Osteocyte (in vitro differentiated cells): Measurements from ENCODE around the gene KRTAP20-4. TPM values are rescaled to one million over a fixed set of nuclear protein-coding genes. Genes with fewer than 3 reads are reported as not detected.

Source experiments
- DNase-seq: peaks from one replicate; pipeline ENCODE4 v3.0.0; 2021; ENCODE audit warnings: mixed read lengths; ENCODE audit not compliant: unreplicated experiment; ENCODE audit errors: extremely low spot score
- H3K27ac Mint-ChIP-seq: one replicate; pipeline ENCODE4 v1.8.0; 2021; ENCODE audit warnings: mild to moderate bottlenecking, mixed read lengths; ENCODE audit not compliant: unreplicated experiment
- H3K27me3 Mint-ChIP-seq: one replicate; pipeline ENCODE4 v1.8.0; 2021; ENCODE audit warnings: mixed read lengths; ENCODE audit not compliant: unreplicated experiment
- H3K36me3 Mint-ChIP-seq: one replicate; pipeline ENCODE4 v1.8.0; 2021; ENCODE audit warnings: mixed read lengths; ENCODE audit not compliant: unreplicated experiment
- H3K4me1 Mint-ChIP-seq: one replicate; pipeline ENCODE4 v1.8.0; 2021; ENCODE audit warnings: mixed read lengths; ENCODE audit not compliant: unreplicated experiment
- H3K4me3 Mint-ChIP-seq: one replicate; pipeline ENCODE4 v1.8.0; 2021; ENCODE audit warnings: mild to moderate bottlenecking, moderate library complexity, mixed read lengths; ENCODE audit not compliant: unreplicated experiment
- H3K9me3 Mint-ChIP-seq: one replicate; pipeline ENCODE4 v1.8.0; 2021; ENCODE audit warnings: mixed read lengths; ENCODE audit not compliant: unreplicated experiment
- long read RNA-seq: library from polyadenylated mRNA; unstranded; transcript quantifications from one replicate; pipeline ENCODE4 v2.0.0, GENCODE V29; 2021
- total RNA-seq: library from RNA; stranded (reverse); gene quantifications from 2 replicates; pipeline ENCODE4 v1.2.1, GENCODE V29; 2021
- TF ChIP-seq, protein P1 (sequence below): fragments of 200-600 bp; sonication (generic); IDR thresholded peaks from 2 replicates; pipeline ENCODE4 v1.5.0; 2021; ENCODE audit warnings: antibody characterized with exemption, mild to moderate bottlenecking, moderate library complexity

Gene KRTAP20-4
- total RNA-seq, result not detected in 2 replicates
- long read RNA-seq, result 0 reads

DNA sequence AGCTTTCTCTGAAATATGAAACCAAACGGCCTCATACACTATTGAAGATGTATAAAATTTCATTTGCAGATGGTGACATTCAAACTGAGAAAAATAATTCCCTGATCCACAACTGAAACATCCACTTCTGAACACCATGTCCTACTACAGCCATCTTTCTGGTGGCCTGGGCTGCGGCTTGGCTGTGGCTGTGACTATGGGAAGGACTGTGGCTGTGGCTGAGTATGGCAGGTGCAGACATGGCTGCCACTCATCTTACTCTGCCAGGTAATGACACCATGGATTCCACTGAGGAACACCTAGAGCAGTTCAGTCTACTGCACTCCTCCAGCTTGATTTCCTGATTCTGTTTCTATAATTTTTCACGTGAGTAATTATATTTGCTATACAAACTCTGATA is at the start of gene KRTAP20-4:
Gene KRTAP20-4, plus strand, starts transcription at position 106 of the 400 bp plus-strand sequence.
- H3K9me3 Mint-ChIP-seq, result peaks cover 15% of the 10 kb centered on the region
- TF ChIP-seq, protein P1, sequence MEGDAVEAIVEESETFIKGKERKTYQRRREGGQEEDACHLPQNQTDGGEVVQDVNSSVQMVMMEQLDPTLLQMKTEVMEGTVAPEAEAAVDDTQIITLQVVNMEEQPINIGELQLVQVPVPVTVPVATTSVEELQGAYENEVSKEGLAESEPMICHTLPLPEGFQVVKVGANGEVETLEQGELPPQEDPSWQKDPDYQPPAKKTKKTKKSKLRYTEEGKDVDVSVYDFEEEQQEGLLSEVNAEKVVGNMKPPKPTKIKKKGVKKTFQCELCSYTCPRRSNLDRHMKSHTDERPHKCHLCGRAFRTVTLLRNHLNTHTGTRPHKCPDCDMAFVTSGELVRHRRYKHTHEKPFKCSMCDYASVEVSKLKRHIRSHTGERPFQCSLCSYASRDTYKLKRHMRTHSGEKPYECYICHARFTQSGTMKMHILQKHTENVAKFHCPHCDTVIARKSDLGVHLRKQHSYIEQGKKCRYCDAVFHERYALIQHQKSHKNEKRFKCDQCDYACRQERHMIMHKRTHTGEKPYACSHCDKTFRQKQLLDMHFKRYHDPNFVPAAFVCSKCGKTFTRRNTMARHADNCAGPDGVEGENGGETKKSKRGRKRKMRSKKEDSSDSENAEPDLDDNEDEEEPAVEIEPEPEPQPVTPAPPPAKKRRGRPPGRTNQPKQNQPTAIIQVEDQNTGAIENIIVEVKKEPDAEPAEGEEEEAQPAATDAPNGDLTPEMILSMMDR, result no peak
- no peaks in the 10 kb centered on the region for H3K27me3 Mint-ChIP-seq
- no peak for DNase-seq
- no peaks in the 10 kb centered on the region for H3K36me3 Mint-ChIP-seq
- H3K27ac Mint-ChIP-seq, result no peak within 1 kb of the TSS
- H3K4me3 Mint-ChIP-seq, result no peak within 1 kb of the TSS
- peaks cover 6% of the 10 kb centered on the region for H3K4me1 Mint-ChIP-seq

DNA sequence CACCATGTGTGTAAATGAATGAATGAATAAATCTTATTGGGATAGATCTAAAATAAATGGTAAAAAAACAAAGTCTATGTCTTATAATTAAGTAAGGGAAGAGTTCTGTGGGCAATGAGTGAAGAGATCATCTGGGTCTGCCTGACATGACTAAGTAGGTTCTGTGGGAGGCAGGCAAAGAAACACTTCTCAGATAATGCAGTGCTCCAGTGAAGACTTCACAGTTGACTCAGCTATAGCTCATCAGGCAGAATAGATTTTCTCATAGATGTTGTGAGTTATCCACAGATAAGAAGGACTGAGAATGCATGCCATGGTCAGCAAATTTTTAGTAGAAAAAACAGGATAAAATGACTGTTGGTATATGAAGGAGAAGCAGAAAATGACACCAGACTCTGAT is 42.7 kb upstream of the KRTAP20-4 start:
- H3K4me1 Mint-ChIP-seq, result no peaks in the 10 kb centered on the region

DNA sequence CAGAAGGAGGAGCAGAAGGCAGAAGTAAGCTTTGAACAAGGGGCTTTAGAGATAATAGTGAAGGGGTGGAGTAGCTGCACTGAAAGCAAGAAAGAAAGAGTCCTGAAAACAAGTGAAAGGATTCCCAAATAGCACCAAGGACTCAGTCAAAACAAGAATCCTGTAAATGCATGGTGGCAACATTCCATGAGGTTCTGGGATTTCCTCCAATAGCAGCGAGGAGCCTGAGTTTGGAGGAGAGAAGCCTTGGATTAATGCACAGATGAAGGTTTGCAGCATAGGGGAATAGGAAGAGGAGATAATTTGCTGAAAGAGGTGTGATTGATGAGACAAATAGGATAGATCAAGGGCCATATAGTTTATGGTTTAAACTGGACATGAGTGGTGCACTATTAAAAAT is 41.1 kb upstream of the KRTAP20-4 start:
- Mint-ChIP-seq H3K4me3 (no peak overlapping the region), H3K9me3 (no peaks in the 10 kb centered on the region), H3K36me3 (no peaks in the 10 kb centered on the region), H3K27ac (no peak overlapping the region), H3K27me3 (no peaks in the 10 kb centered on the region), H3K4me1 (no peaks in the 10 kb centered on the region)
- TF ChIP-seq, protein P1, result no peak
- DNase-seq, result no peak

More for the DNA sequence above, 42.7 kb upstream of the KRTAP20-4 start:
- no peaks in the 10 kb centered on the region for H3K27me3 Mint-ChIP-seq
- H3K4me3 Mint-ChIP-seq, result no peak overlapping the region
- H3K27ac Mint-ChIP-seq, result no peak overlapping the region
- DNase-seq, result no peak
- no peaks in the 10 kb centered on the region for H3K36me3 Mint-ChIP-seq
- no peaks in the 10 kb centered on the region for H3K9me3 Mint-ChIP-seq
- TF ChIP-seq, protein P1, result no peak

DNA sequence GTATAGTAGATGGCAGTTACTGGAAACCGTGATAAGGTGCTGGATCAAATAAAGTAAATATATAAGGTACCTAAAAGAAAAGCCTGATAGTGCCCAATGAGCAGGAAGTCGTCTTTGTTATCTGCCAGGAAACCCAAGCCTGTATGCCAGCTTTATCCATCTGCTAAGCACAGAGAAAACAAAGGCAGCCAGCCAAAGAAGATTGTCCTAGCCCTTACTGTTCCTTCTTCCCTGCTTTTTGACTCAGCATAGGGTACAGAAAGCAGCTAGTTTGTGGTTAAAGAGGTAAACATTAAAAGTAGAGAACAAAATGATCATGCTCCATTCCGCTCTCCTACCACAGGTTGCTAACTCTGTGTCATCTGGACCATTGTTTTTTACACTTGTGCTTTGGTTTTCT is 40.3 kb upstream of the KRTAP20-4 start:
- TF ChIP-seq, protein P1, result no peak
- no peak for DNase-seq
- Mint-ChIP-seq H3K27ac (no peak overlapping the region), H3K9me3 (no peaks in the 10 kb centered on the region), H3K4me1 (no peaks in the 10 kb centered on the region), H3K4me3 (no peak overlapping the region), H3K36me3 (no peaks in the 10 kb centered on the region), H3K27me3 (no peaks in the 10 kb centered on the region)

DNA sequence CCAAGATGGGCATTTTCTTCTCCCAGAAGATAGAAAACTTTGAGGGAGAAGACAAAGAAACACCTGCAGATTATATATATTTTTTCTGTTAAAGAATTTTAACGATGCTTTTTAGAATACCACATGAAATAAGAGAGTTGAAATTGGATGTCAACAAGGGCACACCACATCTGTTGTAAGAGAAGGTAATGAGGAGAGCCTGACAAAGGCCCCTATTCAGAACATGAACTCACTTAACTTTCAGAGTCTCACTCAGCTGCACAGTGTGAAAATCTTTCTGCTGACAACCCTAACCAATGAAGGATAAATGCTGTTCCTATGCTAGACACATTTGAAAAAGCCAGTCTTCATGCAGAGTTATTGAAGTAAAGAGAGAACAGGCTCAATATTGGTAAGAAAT is 37.6 kb upstream of the KRTAP20-4 start:
- Mint-ChIP-seq H3K36me3 (no peaks in the 10 kb centered on the region), H3K27me3 (no peaks in the 10 kb centered on the region), H3K9me3 (no peaks in the 10 kb centered on the region), H3K4me1 (no peaks in the 10 kb centered on the region), H3K4me3 (no peak overlapping the region), H3K27ac (no peak overlapping the region)
- TF ChIP-seq, protein P1, result no peak
- no peak for DNase-seq
